ENCODE results near the gene ACVR2B. TPM values are rescaled to one million over a fixed set of nuclear protein-coding genes. Genes with fewer than 3 reads are reported as not detected.

The ACVR2B gene
- total RNA-seq, 2 donors from 2014 or later = 108 to 112 TPM

- no peaks in the 10 kb centered on the region for H3K27me3 Mint-ChIP-seq (ENCODE audit: insufficient read depth)
- H3K9me3 Mint-ChIP-seq = peaks cover 16% of the 10 kb centered on the region
- WGBS, 2 experiments (ENCODE audit: insufficient coverage in 1 of 2, insufficient read length in 1 of 2) = 92% methylated on average over 2 of the region's 2 CpGs; no CpG with 5 or more reads in 1 of the 2 experiments
These were observed 80.5 kb downstream of the ACVR2B start for GRCh38 chr3:38534180-38534579.

GRCh38 chr3:38534604-38535003, 80.9 kb downstream of the ACVR2B start:
- H3K27ac ChIP-seq (ENCODE audit: low read depth, low read length) = no peak overlapping the region
- H3K9me3 ChIP-seq (ENCODE audit: control insufficient read depth, low read length) = peaks cover 6% of the 10 kb centered on the region

More at GRCh38 chr3:38534180-38534579, 80.5 kb downstream of the ACVR2B start:
- Histone ChIP-seq H3K4me3 (ENCODE audit: low read length) (no peak overlapping the region), H3K27me3 (ENCODE audit: control insufficient read depth, insufficient read depth, low read length, poor library complexity, severe bottlenecking) (no peaks in the 10 kb centered on the region), H3K9ac (ENCODE audit: extremely low read depth, low read length, poor library complexity, severe bottlenecking) (no peak overlapping the region), H3K9me3 (ENCODE audit: control insufficient read depth, low read length) (peaks cover 6% of the 10 kb centered on the region), H3K27ac (ENCODE audit: low read depth, low read length) (no peak overlapping the region), H3K4me1 (ENCODE audit: control insufficient read depth, insufficient read depth, low read length) (peaks cover 8% of the 10 kb centered on the region), H3K36me3 (ENCODE audit: control insufficient read depth, insufficient read depth, low read length) (no peaks in the 10 kb centered on the region)
- H3K4me1 Mint-ChIP-seq = peaks cover 24% of the 10 kb centered on the region
- peaks cover 17% of the 10 kb centered on the region for H3K36me3 Mint-ChIP-seq (ENCODE audit: low read depth)
- no peak overlapping the region for H3K4me3 Mint-ChIP-seq
- TF ChIP-seq, protein P1, sequence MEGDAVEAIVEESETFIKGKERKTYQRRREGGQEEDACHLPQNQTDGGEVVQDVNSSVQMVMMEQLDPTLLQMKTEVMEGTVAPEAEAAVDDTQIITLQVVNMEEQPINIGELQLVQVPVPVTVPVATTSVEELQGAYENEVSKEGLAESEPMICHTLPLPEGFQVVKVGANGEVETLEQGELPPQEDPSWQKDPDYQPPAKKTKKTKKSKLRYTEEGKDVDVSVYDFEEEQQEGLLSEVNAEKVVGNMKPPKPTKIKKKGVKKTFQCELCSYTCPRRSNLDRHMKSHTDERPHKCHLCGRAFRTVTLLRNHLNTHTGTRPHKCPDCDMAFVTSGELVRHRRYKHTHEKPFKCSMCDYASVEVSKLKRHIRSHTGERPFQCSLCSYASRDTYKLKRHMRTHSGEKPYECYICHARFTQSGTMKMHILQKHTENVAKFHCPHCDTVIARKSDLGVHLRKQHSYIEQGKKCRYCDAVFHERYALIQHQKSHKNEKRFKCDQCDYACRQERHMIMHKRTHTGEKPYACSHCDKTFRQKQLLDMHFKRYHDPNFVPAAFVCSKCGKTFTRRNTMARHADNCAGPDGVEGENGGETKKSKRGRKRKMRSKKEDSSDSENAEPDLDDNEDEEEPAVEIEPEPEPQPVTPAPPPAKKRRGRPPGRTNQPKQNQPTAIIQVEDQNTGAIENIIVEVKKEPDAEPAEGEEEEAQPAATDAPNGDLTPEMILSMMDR (conservative IDR thresholded peaks at IDR 0.05) = no peak
- no peak for DNase-seq
- no peak overlapping the region for H3K27ac Mint-ChIP-seq

GRCh38 chr3:38536671-38537070, 83.0 kb downstream of the ACVR2B start:
- Mint-ChIP-seq H3K27me3 (ENCODE audit: insufficient read depth) (no peaks in the 10 kb centered on the region), H3K9me3 (peaks cover 16% of the 10 kb centered on the region), H3K36me3 (ENCODE audit: low read depth) (peaks cover 17% of the 10 kb centered on the region), H3K27ac (no peak overlapping the region), H3K4me3 (no peak overlapping the region), H3K4me1 (peaks cover 18% of the 10 kb centered on the region)
- Histone ChIP-seq H3K27me3 (ENCODE audit: control insufficient read depth, insufficient read depth, low read length, poor library complexity, severe bottlenecking) (no peaks in the 10 kb centered on the region), H3K9me3 (ENCODE audit: control insufficient read depth, low read length) (peaks cover 6% of the 10 kb centered on the region), H3K36me3 (ENCODE audit: control insufficient read depth, insufficient read depth, low read length) (no peaks in the 10 kb centered on the region), H3K27ac (ENCODE audit: low read depth, low read length) (no peak overlapping the region), H3K9ac (ENCODE audit: extremely low read depth, low read length, poor library complexity, severe bottlenecking) (no peak overlapping the region), H3K4me1 (ENCODE audit: control insufficient read depth, insufficient read depth, low read length) (peaks cover 8% of the 10 kb centered on the region), H3K4me3 (ENCODE audit: low read length) (no peak overlapping the region)
- TF ChIP-seq, protein P1 (conservative IDR thresholded peaks at IDR 0.05) = no peak
- no peak for DNase-seq
- WGBS, 2 experiments (ENCODE audit: insufficient coverage in 1 of 2, insufficient read length in 1 of 2) = 82% methylated on average over 3 of the region's 3 CpGs

More at GRCh38 chr3:38534604-38535003, 80.9 kb downstream of the ACVR2B start:
- DNase-seq = no peak
- Mint-ChIP-seq H3K9me3 (peaks cover 16% of the 10 kb centered on the region), H3K27ac (no peak overlapping the region), H3K4me3 (no peak overlapping the region), H3K4me1 (peaks cover 24% of the 10 kb centered on the region), H3K36me3 (ENCODE audit: low read depth) (peaks cover 17% of the 10 kb centered on the region), H3K27me3 (ENCODE audit: insufficient read depth) (no peaks in the 10 kb centered on the region)
- Histone ChIP-seq H3K4me1 (ENCODE audit: control insufficient read depth, insufficient read depth, low read length) (peaks cover 8% of the 10 kb centered on the region), H3K27me3 (ENCODE audit: control insufficient read depth, insufficient read depth, low read length, poor library complexity, severe bottlenecking) (no peaks in the 10 kb centered on the region), H3K4me3 (ENCODE audit: low read length) (no peak overlapping the region), H3K36me3 (ENCODE audit: control insufficient read depth, insufficient read depth, low read length) (no peaks in the 10 kb centered on the region), H3K9ac (ENCODE audit: extremely low read depth, low read length, poor library complexity, severe bottlenecking) (no peak overlapping the region)
- TF ChIP-seq, protein P1 (conservative IDR thresholded peaks at IDR 0.05) = no peak
- no CpG with 5 or more reads among the region's 7 CpGs for WGBS, 2 experiments (ENCODE audit: insufficient coverage in 1 of 2, insufficient read length in 1 of 2)
